HG03565 (cell line): ENCODE results near the gene TUT4.

ENCODE experiments used
- ATAC-seq: cut with Tn5 transposase; IDR thresholded peaks from one replicate; pipeline ENCODE4 v1.9.1; 2021; ENCODE audit warnings: mild to moderate bottlenecking, moderate library complexity; ENCODE audit not compliant: unreplicated experiment

The TUT4 gene

GRCh38 chr1:52533713-52534112 lies 19.2 kb downstream of the TUT4 start:
- no peak for ATAC-seq

GRCh38 chr1:52532731-52533327 lies 20.1 kb downstream of the TUT4 start:
- no peak for ATAC-seq

DNA sequence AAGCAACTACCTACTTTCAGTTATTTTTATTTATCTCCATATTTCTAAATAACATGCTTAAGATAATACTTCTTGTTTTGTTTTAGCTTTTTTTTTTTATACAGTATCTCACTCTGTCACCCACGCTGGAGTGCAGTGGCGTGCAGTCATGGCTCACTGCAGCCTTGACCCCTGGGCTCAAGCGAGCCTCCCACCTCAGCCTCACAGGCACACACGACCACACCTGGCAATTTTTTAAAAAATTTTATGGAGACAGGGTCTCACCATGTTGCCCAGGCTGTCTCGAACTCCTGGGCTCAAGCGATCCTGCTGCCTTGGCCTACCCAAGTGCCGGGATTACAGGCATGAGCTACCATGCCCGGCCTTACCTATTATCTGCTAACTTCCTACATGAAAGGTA lies 20.6 kb downstream of the TUT4 start:
- ATAC-seq, result no peak

DNA sequence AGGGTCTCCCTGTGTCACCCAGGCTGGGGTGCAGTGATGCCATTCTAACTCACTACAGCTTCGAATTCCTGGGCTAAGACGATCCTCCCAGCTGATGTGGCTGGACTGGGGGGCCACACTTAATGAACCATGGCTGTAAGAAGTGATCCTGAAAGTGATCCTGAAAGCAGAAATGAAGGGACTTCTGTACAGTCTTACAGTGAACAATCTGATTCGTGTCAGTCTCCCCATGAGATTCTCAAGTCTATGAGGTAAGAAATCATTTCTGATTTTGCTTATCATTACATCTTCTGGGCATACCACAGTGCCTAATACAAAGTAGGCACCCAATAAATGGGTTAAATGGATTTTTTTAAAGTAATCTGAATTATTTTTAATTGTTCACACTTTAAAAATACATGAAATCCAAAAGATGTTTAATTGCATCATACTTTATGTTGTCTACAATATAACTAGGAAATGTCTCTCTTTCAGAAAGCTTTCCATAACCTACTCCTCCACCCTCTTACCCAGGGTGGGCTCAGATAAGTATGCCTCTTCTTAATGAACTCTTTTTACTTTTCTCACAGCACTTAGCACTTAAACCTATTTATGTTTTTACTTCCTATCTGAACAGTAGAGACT lies 21.5 kb downstream of the TUT4 start:
- ATAC-seq, result no peak

DNA sequence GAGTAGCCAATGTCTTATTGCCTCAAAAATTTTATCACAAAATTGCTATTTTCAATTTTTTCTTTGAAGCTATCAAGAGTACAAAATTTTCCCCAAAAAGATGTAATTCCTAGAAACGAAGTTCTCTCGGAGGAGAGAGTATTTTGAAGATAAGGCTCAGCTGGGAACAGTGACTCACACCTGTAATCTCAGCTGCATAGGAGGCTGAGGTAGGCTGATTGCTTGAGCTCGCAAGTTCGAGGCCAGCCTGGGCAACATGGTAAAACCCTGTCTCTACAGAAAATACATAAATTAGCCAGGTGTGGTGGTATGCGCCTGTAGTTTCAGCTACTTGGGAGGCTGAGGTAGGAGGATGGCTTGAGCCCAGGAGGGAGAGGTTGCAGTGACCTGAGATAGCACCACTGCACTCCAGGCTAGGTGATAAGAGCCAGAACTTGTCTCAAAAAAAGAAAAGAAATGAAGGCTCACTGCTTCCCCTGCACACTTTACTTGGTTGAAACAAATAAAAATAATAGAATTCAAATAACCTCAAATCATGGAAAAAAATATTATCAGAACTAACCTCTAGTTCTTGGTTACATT lies 22.2 kb downstream of the TUT4 start:
- ATAC-seq, result no peak

DNA sequence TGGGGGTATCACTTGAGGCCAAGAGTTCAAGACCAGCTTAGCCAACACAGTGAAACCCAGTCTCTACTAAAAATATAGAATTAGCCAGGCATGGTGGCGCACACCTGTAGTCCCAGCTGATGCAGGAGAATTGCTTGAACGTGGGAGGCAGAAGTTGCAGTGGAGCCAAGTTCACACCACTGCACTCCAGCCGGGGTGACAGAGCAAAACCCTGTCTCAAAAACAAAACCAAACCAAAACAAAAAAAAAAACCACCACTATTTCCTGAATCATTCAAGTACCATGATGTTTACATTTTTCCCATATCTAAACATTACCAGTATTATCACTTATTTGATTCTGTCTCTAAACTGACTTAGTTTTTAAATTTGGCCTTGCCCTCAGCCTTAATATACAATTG lies 29.5 kb downstream of the TUT4 start:
- no peak for ATAC-seq

- ATAC-seq, result peak; percentile 51
Measured at GRCh38 chr1:52520148-52520547, 32.7 kb downstream of the TUT4 start.

DNA sequence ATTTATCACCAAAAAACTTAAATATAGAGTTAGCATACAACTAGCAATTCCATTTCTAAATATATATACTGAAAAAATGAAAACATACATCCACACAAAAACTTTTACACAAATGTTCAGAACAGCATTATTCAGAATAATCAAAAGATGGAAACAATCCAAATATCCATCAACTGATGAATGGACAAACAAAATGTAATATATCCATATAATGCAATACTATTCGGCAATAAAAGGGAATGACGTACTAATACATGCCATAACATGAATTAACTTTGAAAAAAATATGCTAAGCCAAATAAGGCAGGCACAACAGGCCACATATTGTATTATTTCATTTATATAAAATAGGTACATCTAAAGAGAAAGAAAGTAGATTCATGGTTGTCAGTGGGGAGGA lies 33.9 kb downstream of the TUT4 start:
- ATAC-seq, result no peak

DNA sequence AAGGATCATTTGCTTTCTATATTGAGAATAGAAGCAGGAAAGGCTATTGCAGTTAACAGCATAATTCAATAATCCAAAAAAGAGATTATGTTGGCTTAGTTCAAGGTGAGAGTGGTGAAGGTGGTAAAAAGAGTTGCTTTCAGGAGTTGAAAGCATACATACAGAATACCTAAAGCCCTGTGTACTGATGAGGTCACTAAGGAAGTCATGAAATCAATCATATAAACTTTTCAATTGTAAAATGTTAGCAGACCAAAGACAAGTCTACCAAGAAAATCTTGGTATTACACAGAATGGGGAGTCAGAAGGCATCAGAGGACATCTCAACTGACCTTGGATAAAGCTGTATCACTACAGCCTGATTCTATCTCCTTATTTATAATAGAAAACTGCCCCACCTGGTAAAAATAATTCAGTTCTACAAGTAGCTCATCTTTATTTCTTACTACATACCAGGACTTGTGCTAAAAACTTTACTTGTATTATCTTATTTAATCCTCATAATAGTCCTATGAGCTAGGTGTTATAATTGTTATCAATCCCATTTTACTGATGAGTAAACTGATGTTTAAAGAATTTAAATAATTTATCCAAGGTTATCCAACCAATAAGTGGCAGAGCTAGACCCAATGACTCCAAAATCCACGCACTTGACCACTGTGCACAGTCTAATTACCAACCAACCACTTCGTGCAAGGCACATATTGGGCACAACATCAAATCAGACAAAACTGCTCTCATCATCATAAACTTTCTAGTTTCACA lies 40.9 kb downstream of the TUT4 start:
- ATAC-seq, result no peak

DNA sequence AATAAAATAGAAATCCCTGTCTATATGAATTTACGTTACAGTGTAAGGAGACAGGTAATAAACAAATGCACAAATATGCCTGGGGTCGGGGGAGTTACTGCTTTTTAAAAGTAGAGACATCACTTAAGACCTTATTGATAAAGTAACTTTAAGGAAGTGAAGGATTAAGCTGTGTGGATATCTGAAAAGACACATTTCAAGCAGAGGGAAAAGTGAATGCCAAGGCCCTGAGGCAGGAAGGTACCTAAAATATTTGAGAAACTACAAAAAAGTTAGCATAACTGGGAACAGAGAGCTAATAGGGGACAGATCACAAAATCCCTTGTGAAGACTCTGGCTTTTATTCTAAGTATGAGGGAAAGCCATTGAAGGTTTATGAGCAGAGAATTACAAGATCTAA lies 41.5 kb downstream of the TUT4 start:
- no peak for ATAC-seq

- no peak for ATAC-seq
Measured at GRCh38 chr1:52506920-52507546, 45.9 kb downstream of the TUT4 start.

DNA sequence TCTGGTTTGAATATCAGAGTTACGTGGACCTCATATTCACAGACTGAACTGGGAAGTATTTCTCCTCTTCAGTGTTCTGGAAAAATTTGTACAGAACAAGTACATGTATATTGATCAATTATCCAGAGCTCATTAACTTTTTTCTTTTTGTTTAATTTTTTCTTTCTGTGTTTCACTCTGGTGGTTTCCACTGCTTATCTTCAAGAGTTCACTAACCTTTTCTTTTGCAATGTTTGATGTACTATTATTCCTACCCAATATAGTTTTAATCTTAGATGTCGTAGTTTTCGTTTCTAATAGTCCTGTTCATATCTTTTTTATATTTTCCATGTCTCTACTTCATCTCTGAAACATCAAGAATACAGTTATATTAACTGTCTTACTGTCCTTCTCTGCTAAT lies 46.5 kb downstream of the TUT4 start:
- no peak for ATAC-seq

DNA sequence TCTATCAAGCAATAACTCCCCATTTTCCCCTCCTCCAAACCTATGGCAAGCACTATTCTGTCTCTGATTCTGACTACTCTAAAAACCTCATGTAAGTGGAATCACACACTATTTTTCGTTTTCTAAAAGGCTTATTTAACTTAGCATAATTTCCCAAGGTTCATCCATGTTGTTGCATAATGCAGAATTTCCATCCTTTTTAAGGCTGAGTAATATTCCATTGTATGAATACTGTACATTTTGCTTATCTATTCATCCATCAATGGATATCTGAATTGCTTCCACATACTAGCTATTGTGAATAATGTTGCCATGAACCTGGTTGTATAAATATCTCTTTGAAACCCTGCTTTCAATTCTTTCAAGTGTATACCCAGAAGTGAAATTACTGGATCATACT lies 48.2 kb downstream of the TUT4 start:
- ATAC-seq, result no peak

GRCh38 chr1:52503706-52504105 lies 49.2 kb downstream of the TUT4 start:
- no peak for ATAC-seq

GRCh38 chr1:52502789-52503188 lies 50.1 kb downstream of the TUT4 start:
- no peak for ATAC-seq

GRCh38 chr1:52487632-52488031 lies 65.3 kb downstream of the TUT4 start:
- ATAC-seq, result no peak

DNA sequence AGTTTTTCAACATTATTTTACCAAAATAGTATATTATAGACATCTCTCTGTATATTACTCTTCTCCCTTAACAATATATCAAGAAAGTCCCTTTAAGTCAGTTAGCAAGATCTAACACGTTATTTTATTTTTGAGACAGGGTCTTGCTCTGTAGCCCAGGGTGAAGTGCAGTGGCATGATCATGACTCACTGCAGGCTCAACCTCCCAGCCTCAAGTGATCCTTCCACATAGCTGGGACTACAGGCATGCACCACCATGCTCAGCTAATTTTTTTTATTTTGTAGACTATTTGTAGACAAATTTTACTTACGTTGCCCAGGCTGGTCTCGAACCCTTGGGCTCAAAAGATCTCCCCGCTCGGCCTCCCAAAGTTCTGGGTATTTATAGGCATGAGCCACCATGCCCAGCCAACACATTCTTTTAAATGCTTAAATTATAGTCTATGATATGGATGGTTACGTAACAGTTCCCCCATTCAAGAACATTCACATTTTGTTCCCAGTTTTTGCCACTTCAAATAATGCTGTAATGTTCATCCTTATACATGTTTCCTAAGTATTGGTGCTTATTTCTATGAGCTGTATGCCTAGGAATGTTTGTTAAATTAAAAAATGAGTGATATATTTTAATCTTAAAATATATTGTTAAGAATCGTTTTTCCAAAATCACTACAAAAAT lies 70.4 kb downstream of the TUT4 start:
- no peak for ATAC-seq

- no peak for ATAC-seq
Measured at GRCh38 chr1:52479076-52479475, 73.8 kb downstream of the TUT4 start.

GRCh38 chr1:52477876-52478275 lies 75.0 kb downstream of the TUT4 start:
- ATAC-seq, result no peak

GRCh38 chr1:52476943-52477342 lies 75.9 kb downstream of the TUT4 start:
- ATAC-seq, result no peak

GRCh38 chr1:52474807-52475206 lies 78.1 kb downstream of the TUT4 start:
- no peak for ATAC-seq
